Measurements from ENCODE around the gene PLD3. TPM values are rescaled to one million over a fixed set of nuclear protein-coding genes. Genes with fewer than 3 reads are reported as not detected.

The PLD3 gene
- total RNA-seq, 1 donor from 2014 or later, result 227 TPM

DNA sequence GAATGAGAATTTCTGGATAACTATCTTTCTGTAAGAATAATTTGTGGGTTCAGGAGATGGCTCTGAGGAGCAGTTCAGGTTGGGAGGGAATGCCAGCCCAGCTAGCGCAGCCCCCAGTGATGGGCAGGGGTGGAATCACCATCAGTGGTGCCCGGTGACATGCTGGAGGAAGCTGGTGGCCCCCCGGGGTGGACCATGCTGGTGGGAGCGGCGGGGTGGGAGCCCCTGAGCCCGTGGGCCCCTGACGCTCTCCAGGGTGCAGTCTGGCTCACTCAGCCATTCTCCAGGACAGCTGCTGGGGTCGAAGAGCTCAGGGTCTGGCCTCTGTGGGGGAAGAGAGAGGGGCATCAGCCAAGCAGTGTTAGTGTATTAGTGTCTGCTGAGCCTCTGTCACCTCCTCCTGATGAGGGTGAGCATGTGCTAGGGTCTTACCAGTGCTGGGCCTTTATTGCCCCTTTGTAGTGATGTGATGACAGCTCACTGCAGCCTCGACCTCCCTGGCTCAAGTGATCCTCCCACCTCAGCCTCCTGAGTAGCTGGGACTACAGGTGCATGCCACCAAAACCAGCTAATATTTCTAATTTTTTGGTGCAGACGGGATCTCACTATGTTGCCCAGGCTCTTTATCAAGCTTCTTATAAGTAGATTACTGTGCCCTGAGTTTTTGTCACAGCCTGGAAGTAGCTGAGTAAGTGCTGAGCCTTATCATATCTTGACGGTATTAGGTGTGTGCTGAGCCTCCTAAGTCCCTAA is 31.1 kb downstream of the PLD3 start:
- TF ChIP-seq, protein P1, sequence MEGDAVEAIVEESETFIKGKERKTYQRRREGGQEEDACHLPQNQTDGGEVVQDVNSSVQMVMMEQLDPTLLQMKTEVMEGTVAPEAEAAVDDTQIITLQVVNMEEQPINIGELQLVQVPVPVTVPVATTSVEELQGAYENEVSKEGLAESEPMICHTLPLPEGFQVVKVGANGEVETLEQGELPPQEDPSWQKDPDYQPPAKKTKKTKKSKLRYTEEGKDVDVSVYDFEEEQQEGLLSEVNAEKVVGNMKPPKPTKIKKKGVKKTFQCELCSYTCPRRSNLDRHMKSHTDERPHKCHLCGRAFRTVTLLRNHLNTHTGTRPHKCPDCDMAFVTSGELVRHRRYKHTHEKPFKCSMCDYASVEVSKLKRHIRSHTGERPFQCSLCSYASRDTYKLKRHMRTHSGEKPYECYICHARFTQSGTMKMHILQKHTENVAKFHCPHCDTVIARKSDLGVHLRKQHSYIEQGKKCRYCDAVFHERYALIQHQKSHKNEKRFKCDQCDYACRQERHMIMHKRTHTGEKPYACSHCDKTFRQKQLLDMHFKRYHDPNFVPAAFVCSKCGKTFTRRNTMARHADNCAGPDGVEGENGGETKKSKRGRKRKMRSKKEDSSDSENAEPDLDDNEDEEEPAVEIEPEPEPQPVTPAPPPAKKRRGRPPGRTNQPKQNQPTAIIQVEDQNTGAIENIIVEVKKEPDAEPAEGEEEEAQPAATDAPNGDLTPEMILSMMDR (IDR thresholded peaks at IDR 0.05; ENCODE audit: unreplicated experiment), result no peak
- Mint-ChIP-seq H3K4me3 (ENCODE audit: unreplicated experiment) (peak overlapping the region; percentile 76), H3K27me3 (ENCODE audit: unreplicated experiment) (peaks cover 12% of the 10 kb centered on the region), H3K9me3 (ENCODE audit: unreplicated experiment) (no peaks in the 10 kb centered on the region), H3K27ac (ENCODE audit: unreplicated experiment) (no peak overlapping the region), H3K36me3 (ENCODE audit: low read depth, unreplicated experiment) (peaks cover 15% of the 10 kb centered on the region), H3K4me1 (ENCODE audit: unreplicated experiment) (peaks cover 13% of the 10 kb centered on the region)
- no peak for DNase-seq (ENCODE audit: low spot score)

DNA sequence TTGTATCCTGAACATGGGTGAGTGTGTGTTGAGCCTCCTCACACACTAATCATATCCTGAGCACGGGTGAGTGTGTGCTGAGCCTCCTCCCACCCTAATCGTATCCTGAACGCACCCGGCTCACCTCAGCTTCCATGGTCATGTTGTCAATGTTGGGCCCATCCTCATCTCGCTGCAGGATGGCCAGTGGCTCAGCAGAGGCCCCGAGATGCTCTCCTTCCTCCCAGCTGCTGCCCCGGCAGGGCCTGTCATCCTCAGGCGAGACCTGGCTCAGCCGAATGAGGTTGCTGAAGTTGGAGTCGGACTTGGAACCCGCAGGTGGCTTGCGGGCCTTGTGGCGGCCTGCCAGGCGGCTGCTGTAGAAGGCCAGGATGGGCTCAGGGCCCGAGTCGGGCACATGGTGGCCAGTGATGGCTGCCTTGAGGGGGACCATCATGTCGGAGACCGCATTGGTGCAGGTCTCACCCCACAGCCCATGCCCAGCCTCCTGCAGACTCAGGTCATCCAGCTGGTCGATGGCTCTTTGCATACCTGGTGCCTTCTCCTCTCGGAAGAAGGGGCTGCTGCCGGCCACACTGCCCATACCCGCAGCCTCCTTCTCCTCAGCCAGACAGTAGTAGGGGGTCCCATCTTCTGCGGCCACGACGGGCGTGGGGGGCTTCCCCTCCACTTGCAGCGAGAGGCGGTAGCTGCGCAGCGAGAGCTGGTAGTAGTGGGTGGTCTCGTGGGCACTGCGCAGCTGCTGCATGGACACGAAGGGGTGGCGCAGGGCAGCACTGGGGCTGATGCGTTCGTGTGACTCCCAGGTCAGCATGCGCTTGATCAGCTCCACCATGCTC is 31.9 kb downstream of the PLD3 start:
- peaks cover 14% of the 10 kb centered on the region for H3K36me3 Mint-ChIP-seq (ENCODE audit: low read depth, unreplicated experiment)
- H3K27ac Mint-ChIP-seq (ENCODE audit: unreplicated experiment), result no peak overlapping the region
- no peak for DNase-seq (ENCODE audit: low spot score)
- peaks cover 10% of the 10 kb centered on the region for H3K27me3 Mint-ChIP-seq (ENCODE audit: unreplicated experiment)
- H3K4me3 Mint-ChIP-seq (ENCODE audit: unreplicated experiment), result no peak overlapping the region
- H3K4me1 Mint-ChIP-seq (ENCODE audit: unreplicated experiment), result peaks cover 8% of the 10 kb centered on the region
- H3K9me3 Mint-ChIP-seq (ENCODE audit: unreplicated experiment), result no peaks in the 10 kb centered on the region
- TF ChIP-seq, protein P1 (IDR thresholded peaks at IDR 0.05; ENCODE audit: unreplicated experiment), result no peak

DNA sequence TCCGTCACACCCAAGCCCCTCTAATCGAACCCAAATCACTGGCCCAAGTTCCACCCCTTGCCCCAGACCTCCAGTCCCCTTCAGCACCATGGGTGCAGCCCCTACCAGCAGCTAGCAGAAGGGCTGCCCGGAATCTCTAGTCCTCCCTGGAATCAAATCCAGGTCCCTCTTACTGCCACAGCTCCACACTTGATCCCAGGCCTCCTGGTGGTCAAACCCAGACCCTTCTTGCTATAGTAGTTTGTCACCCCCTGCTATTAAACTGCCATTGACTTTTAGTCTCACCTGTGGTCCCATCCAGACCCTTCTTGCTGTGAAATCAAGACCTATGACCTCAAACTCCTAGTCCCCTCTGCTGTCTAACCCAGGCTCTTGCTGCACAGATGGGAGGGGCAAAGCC is 32.8 kb downstream of the PLD3 start:
- H3K27me3 Mint-ChIP-seq (ENCODE audit: unreplicated experiment), result peaks cover 7% of the 10 kb centered on the region
- H3K27ac Mint-ChIP-seq (ENCODE audit: unreplicated experiment), result peak overlapping the region; percentile 9
- DNase-seq (ENCODE audit: low spot score), result no peak
- peaks cover 10% of the 10 kb centered on the region for H3K36me3 Mint-ChIP-seq (ENCODE audit: low read depth, unreplicated experiment)
- TF ChIP-seq, protein P1 (IDR thresholded peaks at IDR 0.05; ENCODE audit: unreplicated experiment), result peak; percentile 22
- H3K4me3 Mint-ChIP-seq (ENCODE audit: unreplicated experiment), result no peak overlapping the region
- peaks cover under 1% of the 10 kb centered on the region for H3K4me1 Mint-ChIP-seq (ENCODE audit: unreplicated experiment)
- H3K9me3 Mint-ChIP-seq (ENCODE audit: unreplicated experiment), result no peaks in the 10 kb centered on the region

DNA sequence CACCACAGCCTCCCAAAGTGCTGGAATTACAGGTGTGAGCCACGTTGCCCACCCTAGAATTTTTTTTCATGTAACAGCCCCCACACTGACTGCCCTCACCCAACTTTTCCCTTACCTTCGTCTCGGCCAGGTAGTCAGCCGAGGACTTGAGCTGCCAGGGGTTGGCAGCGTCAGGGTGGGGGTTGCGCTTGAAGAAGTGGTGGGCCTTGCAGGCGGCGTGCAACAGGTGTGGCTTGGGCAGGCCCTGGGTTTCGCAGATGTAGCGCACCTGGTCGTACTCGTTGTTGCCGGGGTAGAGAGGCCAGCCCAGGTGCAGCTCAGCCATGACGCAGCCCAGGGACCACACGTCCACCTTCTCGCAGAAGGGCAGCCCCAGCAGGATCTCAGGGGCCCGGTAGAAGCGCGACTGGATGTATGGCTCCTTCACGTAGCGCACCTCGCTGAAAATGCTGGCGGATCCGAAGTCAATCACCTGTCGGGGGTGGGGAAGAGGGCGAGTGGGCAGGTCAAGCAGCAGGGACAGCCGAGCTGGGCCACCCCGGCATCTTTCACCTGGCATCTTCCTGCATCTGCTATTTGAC is 35.3 kb downstream of the PLD3 start:
- peak overlapping the region; percentile 5 for H3K27ac Mint-ChIP-seq (ENCODE audit: unreplicated experiment)
- DNase-seq (ENCODE audit: low spot score), result no peak

More for the DNA sequence above, 35.3 kb downstream of the PLD3 start:
- Mint-ChIP-seq H3K4me3 (ENCODE audit: unreplicated experiment) (no peak overlapping the region), H3K27me3 (ENCODE audit: unreplicated experiment) (peaks cover 10% of the 10 kb centered on the region), H3K4me1 (ENCODE audit: unreplicated experiment) (no peaks in the 10 kb centered on the region), H3K36me3 (ENCODE audit: low read depth, unreplicated experiment) (peaks cover 5% of the 10 kb centered on the region), H3K9me3 (ENCODE audit: unreplicated experiment) (no peaks in the 10 kb centered on the region)
- TF ChIP-seq, protein P1 (IDR thresholded peaks at IDR 0.05; ENCODE audit: unreplicated experiment), result no peak
